Measurements from ENCODE around the gene ANKRD60. TPM values are rescaled to one million over a fixed set of nuclear protein-coding genes. Genes with fewer than 3 reads are reported as not detected.

The ANKRD60 gene
- total RNA-seq, 4 donors from 2014 or later = not detected

DNA sequence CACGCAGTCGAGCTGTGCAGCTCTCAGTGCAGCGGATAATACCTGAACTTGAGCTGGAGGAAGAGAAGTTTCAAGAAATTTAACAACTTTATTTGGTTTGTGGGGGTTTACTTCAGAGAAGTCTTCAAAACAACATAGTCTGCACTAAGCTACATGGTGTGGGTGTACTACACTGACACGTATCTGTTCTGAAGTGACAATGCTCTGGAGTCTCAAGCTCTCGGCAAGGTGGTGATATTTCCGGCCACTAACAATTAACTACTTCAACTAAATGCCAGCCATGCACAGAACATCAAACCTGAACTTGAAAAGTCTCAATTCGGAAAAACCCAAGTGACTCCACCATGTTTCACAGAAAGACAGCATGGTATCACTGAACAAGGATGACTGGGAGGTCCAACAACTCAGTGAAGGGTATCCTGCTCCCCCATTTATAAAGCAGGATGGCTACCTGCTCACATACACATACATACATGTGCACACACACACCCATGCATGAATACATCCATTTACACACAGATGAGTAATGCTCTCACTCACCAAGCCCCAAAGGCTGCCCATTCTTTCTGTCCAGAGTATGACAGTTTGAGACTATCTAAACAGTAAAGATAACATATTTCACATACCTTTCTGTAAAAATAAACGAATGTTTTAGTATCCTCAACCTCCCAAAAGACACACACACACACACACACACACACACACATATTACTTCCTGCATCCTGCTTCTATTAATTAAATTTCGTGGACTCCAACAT is 15.4 kb upstream of the ANKRD60 start:
- TF ChIP-seq POLR2A (IDR thresholded peaks at IDR 0.05) = no peak
- TF ChIP-seq, protein P1, sequence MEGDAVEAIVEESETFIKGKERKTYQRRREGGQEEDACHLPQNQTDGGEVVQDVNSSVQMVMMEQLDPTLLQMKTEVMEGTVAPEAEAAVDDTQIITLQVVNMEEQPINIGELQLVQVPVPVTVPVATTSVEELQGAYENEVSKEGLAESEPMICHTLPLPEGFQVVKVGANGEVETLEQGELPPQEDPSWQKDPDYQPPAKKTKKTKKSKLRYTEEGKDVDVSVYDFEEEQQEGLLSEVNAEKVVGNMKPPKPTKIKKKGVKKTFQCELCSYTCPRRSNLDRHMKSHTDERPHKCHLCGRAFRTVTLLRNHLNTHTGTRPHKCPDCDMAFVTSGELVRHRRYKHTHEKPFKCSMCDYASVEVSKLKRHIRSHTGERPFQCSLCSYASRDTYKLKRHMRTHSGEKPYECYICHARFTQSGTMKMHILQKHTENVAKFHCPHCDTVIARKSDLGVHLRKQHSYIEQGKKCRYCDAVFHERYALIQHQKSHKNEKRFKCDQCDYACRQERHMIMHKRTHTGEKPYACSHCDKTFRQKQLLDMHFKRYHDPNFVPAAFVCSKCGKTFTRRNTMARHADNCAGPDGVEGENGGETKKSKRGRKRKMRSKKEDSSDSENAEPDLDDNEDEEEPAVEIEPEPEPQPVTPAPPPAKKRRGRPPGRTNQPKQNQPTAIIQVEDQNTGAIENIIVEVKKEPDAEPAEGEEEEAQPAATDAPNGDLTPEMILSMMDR (IDR thresholded peaks at IDR 0.05) = no peak
- DNase-seq (ENCODE audit: low spot score in 2 of 2) = peak in 1 of 2 donors; percentile 31
- H3K4me3 ChIP-seq (ENCODE audit: low read depth, poor library complexity, severe bottlenecking) = no peak overlapping the region
- WGBS, 2 donors = 88 to 89% methylated on average over 9 of the region's 9 CpGs
- intact Hi-C loops (cut with DNase I; ENCODE audit: low total_unique reads) = no loop called here

DNA sequence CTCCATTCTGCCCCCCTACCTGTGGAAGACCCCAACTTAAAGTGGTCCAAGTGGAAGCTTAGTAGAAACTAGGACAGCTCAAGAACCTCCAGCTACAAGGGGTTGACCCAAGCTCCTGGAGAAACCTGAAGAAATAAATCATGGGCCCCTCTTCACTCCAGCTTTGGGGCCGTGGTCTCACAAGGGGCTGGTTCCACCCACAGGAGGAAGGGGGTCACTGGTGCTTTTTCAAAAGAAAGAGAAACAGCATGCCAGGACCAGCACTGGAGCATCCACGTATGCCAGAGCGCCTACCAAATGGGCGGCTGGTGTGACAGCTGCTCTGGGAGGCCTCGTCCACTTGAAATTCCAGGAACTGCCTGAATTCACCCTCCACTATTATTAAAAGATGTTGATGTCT is 14.4 kb upstream of the ANKRD60 start:
- TF ChIP-seq, protein P1 (IDR thresholded peaks at IDR 0.05) = no peak
- TF ChIP-seq POLR2A (IDR thresholded peaks at IDR 0.05) = no peak
- no peak overlapping the region for H3K4me3 ChIP-seq (ENCODE audit: low read depth, poor library complexity, severe bottlenecking)
- intact Hi-C loops (cut with DNase I; ENCODE audit: low total_unique reads) = no loop called here
- 97 to 99% methylated on average over 5 of the region's 5 CpGs for WGBS, 2 donors
- no peak for DNase-seq (ENCODE audit: low spot score in 2 of 2)

DNA sequence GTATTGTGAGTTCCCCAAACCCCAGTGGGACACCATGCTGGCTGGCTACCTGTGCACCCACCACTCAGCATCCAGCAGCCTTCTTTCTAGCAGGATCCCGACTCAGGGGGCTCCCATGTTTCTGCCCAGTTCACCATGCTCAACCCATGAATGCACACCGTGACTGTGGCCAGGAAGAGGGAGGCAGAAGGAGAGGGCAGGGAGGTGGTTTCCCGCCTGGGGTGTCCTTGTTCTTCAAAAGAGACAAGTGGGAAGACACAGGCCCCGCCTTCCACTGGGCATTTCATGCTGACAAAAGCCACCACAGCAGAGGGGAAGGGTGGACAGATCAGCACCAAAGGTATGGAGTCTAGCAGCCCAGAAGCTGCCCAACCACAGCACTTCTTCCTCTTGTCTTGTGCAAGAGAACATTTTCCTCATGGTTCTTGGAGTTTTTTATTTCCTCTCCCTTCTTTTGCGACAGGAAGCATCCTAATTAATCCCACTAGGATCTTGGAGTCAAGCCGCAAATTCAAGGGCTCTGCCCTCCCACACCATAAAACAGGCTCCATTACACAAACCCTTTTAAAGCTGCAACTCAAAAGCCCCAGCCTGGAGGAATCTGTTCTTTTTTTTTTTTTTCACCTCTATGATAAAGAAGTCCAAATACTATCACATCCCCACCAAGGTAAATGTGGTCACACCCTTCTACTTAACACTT is 13.5 kb upstream of the ANKRD60 start:
- peak in 1 of 2 donors; percentile 78 for DNase-seq (ENCODE audit: low spot score in 2 of 2)
- intact Hi-C loops (cut with DNase I; ENCODE audit: low total_unique reads) = no loop called here
- H3K4me3 ChIP-seq (ENCODE audit: low read depth, poor library complexity, severe bottlenecking) = no peak overlapping the region
- 84% methylated on average over 6 of the region's 6 CpGs for WGBS, 2 donors
- TF ChIP-seq, protein P1 (IDR thresholded peaks at IDR 0.05) = no peak
- no peak for TF ChIP-seq POLR2A (IDR thresholded peaks at IDR 0.05)

DNA sequence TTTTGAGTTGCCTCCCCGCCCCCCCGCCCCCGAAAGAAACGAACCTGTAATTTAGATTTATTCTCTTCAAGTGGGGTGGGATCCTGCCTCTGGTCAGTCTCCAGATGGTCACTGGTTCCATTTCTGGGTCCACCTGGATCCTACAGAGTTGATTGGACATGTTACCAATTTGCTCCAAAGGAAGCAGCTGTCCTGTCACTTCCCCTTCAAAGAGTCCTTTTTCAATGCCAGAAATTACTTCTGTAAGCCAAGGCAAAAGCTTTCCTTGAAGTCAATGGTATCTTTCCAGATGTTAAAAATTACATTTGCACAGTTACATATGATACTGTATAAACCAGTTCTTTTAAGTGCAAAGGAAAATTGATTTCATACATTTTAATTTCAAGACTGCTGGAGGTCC is 12.0 kb upstream of the ANKRD60 start:
- H3K4me3 ChIP-seq (ENCODE audit: low read depth, poor library complexity, severe bottlenecking) = no peak overlapping the region
- DNase-seq (ENCODE audit: low spot score in 2 of 2) = no peak
- WGBS, 2 donors = 91 to 92% methylated on average over 4 of the region's 4 CpGs
- intact Hi-C loops (cut with DNase I; ENCODE audit: low total_unique reads) = no loop called here
- TF ChIP-seq, protein P1 (IDR thresholded peaks at IDR 0.05) = no peak
- TF ChIP-seq POLR2A (IDR thresholded peaks at IDR 0.05) = no peak

DNA sequence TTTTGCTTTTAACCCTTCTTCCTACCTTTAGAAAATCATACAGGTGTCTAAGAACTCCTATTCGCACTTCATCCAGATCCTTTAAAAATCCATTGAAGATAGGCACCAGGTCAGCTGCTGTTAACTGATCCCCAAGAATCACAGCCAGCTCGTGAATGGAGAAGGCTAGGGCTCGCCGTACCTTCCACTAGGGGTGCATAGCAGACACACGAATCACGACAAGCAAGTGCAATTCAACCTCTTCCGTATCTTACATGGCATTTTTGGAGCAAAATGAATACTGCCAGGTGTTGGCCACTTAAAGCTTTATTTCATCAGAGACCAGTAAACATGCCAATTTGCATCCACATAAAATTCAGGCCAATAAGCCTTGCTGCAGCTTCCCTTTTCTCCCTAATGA is 10.8 kb upstream of the ANKRD60 start:
- no peak for TF ChIP-seq POLR2A (IDR thresholded peaks at IDR 0.05)
- TF ChIP-seq, protein P1 (IDR thresholded peaks at IDR 0.05) = no peak
- DNase-seq (ENCODE audit: low spot score in 2 of 2) = no peak
- WGBS, 2 donors = 87 to 94% methylated on average over 7 of the region's 7 CpGs
- intact Hi-C loops (cut with DNase I; ENCODE audit: low total_unique reads) = loop anchor here (10.0 kb wide), 2 partner anchors 406 to 616 kb away; partner anchors contain the start of genes GNAS and GNAS-AS1
- no peak overlapping the region for H3K4me3 ChIP-seq (ENCODE audit: low read depth, poor library complexity, severe bottlenecking)

Measured in lower leg skin (tissue), 4 donors.